Keratinocyte (primary cell): ENCODE results near the gene PLB1. TPM values are rescaled to one million over a fixed set of nuclear protein-coding genes. Genes with fewer than 3 reads are reported as not detected.

Experiments used
- DNase-seq: peaks from one replicate; pipeline ENCODE4 v3.0.0-alpha.2; 2011; ENCODE audit warnings: low read depth, missing footprints, low spot score
- FAIRE-seq: peaks from 2 replicates; lab custom pipeline; 2011; peaks lifted over from hg19 to GRCh38; lab: Jason Lieb, UNC
- H2AFZ ChIP-seq: 2 replicates; pipeline ENCODE4 v1.6.0; 2012; ENCODE audit warnings: low read length, control low read depth, inconsistent platforms; ENCODE audit not compliant: control insufficient read depth
- H3K27ac ChIP-seq: 2 replicates; pipeline ENCODE4 v1.5.1; 2011; ENCODE audit warnings: low read length; ENCODE audit not compliant: control insufficient read depth, insufficient read depth
- H3K27me3 ChIP-seq: 3 replicates; pipeline ENCODE4 v1.6.0; 2011; ENCODE audit warnings: low read length; ENCODE audit not compliant: control insufficient read depth, insufficient read depth; ENCODE audit errors: extremely low read depth
- H3K36me3 ChIP-seq, 2 experiments: 2 replicates in 1 of 2; 3 replicates in 1 of 2; pipeline ENCODE4 v1.5.1; 2011; ENCODE audit warnings: low read length in 2 of 2, mild to moderate bottlenecking in 1 of 2; ENCODE audit not compliant: control insufficient read depth in 2 of 2, insufficient read depth in 2 of 2; ENCODE audit errors: extremely low read depth in 1 of 2
- H3K4me1 ChIP-seq: 3 replicates; pipeline ENCODE4 v1.5.1; 2011; ENCODE audit warnings: low read length; ENCODE audit not compliant: control insufficient read depth, insufficient read depth; ENCODE audit errors: extremely low read depth
- H3K4me2 ChIP-seq: 3 replicates; pipeline ENCODE4 v1.6.0; 2011; ENCODE audit warnings: low read depth, low read length; ENCODE audit not compliant: control insufficient read depth, insufficient read depth; ENCODE audit errors: extremely low read depth
- H3K4me3 ChIP-seq, 3 experiments: fragments of 200-600 bp in 1 of 3; sonication (generic) in 1 of 3; 2 replicates in 2 of 3; 3 replicates in 1 of 3; pipeline ENCODE4 v1.5.1; 2011 to 2016; ENCODE audit warnings: low read length in 3 of 3, mild to moderate bottlenecking in 3 of 3, control low read depth in 2 of 3, inconsistent platforms in 1 of 3, low read depth in 1 of 3, mixed read lengths in 1 of 3, mixed run types in 1 of 3, moderate library complexity in 1 of 3; ENCODE audit not compliant: control insufficient read depth in 2 of 3, insufficient read depth in 2 of 3; ENCODE audit errors: extremely low read depth in 1 of 3
- H3K79me2 ChIP-seq: 2 replicates; pipeline ENCODE4 v1.6.0; 2012; ENCODE audit warnings: low read length; ENCODE audit not compliant: control insufficient read depth, insufficient read depth
- H3K9ac ChIP-seq: 3 replicates; pipeline ENCODE4 v1.6.0; 2011; ENCODE audit warnings: low read length; ENCODE audit not compliant: control insufficient read depth, insufficient read depth; ENCODE audit errors: extremely low read depth
- H3K9me1 ChIP-seq: 3 replicates; pipeline ENCODE4 v1.6.0; 2011; ENCODE audit warnings: low read length; ENCODE audit not compliant: control insufficient read depth, insufficient read depth; ENCODE audit errors: extremely low read depth
- H3K9me3 ChIP-seq: 2 replicates; pipeline ENCODE4 v1.5.1; 2012; ENCODE audit warnings: low read depth, low read length; ENCODE audit not compliant: control insufficient read depth
- H4K20me1 ChIP-seq: 3 replicates; pipeline ENCODE4 v1.6.0; 2011; ENCODE audit warnings: low read length; ENCODE audit not compliant: control insufficient read depth, insufficient read depth; ENCODE audit errors: extremely low read depth
- CTCF ChIP-seq, 3 experiments: IDR thresholded peaks in 1 of 3; conservative IDR thresholded peaks in 1 of 3; optimal IDR thresholded peaks in 1 of 3; 2 replicates in 2 of 3; 3 replicates in 1 of 3; pipeline versions ENCODE3 to v1.5.1; 2011; ENCODE audit warnings: low read length in 3 of 3, mild to moderate bottlenecking in 3 of 3, moderate library complexity in 2 of 3, control low read depth in 1 of 3, inconsistent platforms in 1 of 3; ENCODE audit not compliant: insufficient read depth in 2 of 3; ENCODE audit errors: extremely low read depth in 1 of 3
- EZH2 ChIP-seq: IDR thresholded peaks from one replicate; pipeline ENCODE4 v1.6.1; 2012; ENCODE audit warnings: inconsistent platforms, mild to moderate bottlenecking, low read length, moderate library complexity
- dilution Hi-C: fragments of 300-500 bp; cut with MboI; formaldehyde crosslinking; loops from one replicate; pipeline ENCODE4 v1.7.0; 2020; ENCODE audit warnings: low sequenced_read_pairs; ENCODE audit not compliant: extremely low pct_ligation_motif_present
- polyA plus RNA-seq, 5 experiments: library from polyadenylated mRNA; depleted of rRNA in 3 of 5; stranded (reverse) in 3 of 5; stranded (forward) in 1 of 5; unstranded in 1 of 5; fragments of >200 nt; gene quantifications; 1 replicate in 1 of 5; 2 replicates in 3 of 5; 3 replicates in 1 of 5; pipeline versions ENCODE4 v1.2.1 to v1.2.3, GENCODE V29; 2011 to 2012; ENCODE audit warnings: missing spikeins in 2 of 5, low read depth in 1 of 5, low replicate concordance in 1 of 5

Gene PLB1
- polyA plus RNA-seq, 1 donor (not counting 4 experiments of a cell fraction or from before 2014, with no cell fraction given): 6.7 TPM

- dilution Hi-C loops: no loop called here
Measured at GRCh38 chr2:28622101-28622499, 126.2 kb downstream of the PLB1 start.

GRCh38 chr2:28623582-28624405 lies 127.9 kb downstream of the PLB1 start:
- no peaks in the 10 kb centered on the region for H3K9me3 ChIP-seq
- no peaks in the 10 kb centered on the region for H3K79me2 ChIP-seq
- no peaks in the 10 kb centered on the region for H3K36me3 ChIP-seq
- dilution Hi-C loops: no loop called here
- no peaks in the 10 kb centered on the region for H3K27me3 ChIP-seq
- H2AFZ ChIP-seq: no peak overlapping the region
- no peak overlapping the region for H3K9ac ChIP-seq
- no peak for TF ChIP-seq EZH2
- TF ChIP-seq CTCF (optimal IDR thresholded peaks at IDR 0.05 in 1 of 3, IDR thresholded peaks at IDR 0.05 in 1 of 3, conservative IDR thresholded peaks at IDR 0.05 in 1 of 3; ENCODE audit: extremely low read depth in 1 of 3, insufficient read depth in 2 of 3, low read length in 3 of 3): no peak
- FAIRE-seq: no peak
- no peaks in the 10 kb centered on the region for H4K20me1 ChIP-seq
- DNase-seq: no peak
- H3K4me3 ChIP-seq: no peak overlapping the region
- H3K4me2 ChIP-seq: no peak overlapping the region
- H3K27ac ChIP-seq: no peak overlapping the region
- peaks cover 22% of the 10 kb centered on the region for H3K4me1 ChIP-seq
- no peaks in the 10 kb centered on the region for H3K9me1 ChIP-seq

More at GRCh38 chr2:28622101-28622499, 126.2 kb downstream of the PLB1 start:
- peak overlapping the region; percentile 81 for H3K27ac ChIP-seq
- no peak overlapping the region for H3K4me3 ChIP-seq
- TF ChIP-seq CTCF (optimal IDR thresholded peaks at IDR 0.05 in 1 of 3, IDR thresholded peaks at IDR 0.05 in 1 of 3, conservative IDR thresholded peaks at IDR 0.05 in 1 of 3; ENCODE audit: extremely low read depth in 1 of 3, insufficient read depth in 2 of 3, low read length in 3 of 3) (no peak), EZH2 (no peak)
- peak overlapping the region; percentile 12 for H3K9ac ChIP-seq
- no peaks in the 10 kb centered on the region for H3K9me1 ChIP-seq
- no peaks in the 10 kb centered on the region for H3K27me3 ChIP-seq
- H4K20me1 ChIP-seq: no peaks in the 10 kb centered on the region
- H3K4me1 ChIP-seq: peaks cover 34% of the 10 kb centered on the region
- H3K9me3 ChIP-seq: no peaks in the 10 kb centered on the region
- peak overlapping the region; percentile 2 for H2AFZ ChIP-seq
- H3K79me2 ChIP-seq: no peaks in the 10 kb centered on the region
- no peaks in the 10 kb centered on the region for H3K36me3 ChIP-seq
- FAIRE-seq: no peak
- no peak overlapping the region for H3K4me2 ChIP-seq
- DNase-seq: no peak
